ENCODE results near the gene APOO. TPM values are rescaled to one million over a fixed set of nuclear protein-coding genes. Genes with fewer than 3 reads are reported as not detected.

APOO gene
- total RNA-seq, 1 donor from 2014 or later = 34.6 TPM

DNA sequence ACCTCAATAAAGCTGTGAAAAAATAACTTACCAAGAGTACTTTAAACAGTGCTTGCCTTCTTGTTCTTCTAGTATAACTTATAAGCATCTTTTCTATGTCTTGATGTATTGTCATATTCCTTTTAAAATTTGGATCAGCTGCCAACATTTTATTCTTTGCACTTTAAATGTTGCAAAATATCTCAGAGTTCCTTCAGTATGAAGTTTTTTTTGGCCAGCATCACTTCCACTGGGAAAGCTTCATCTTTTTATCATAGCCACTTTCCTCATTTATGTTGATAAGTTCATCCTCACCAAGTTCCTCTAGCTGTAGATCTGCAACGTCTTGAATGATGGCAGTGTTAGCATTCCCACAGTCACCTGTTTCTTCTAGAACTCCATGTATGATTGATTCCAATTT, 24.3 kb upstream of the APOO start:
- FAIRE-seq = no peak
- TF ChIP-seq, protein P1, sequence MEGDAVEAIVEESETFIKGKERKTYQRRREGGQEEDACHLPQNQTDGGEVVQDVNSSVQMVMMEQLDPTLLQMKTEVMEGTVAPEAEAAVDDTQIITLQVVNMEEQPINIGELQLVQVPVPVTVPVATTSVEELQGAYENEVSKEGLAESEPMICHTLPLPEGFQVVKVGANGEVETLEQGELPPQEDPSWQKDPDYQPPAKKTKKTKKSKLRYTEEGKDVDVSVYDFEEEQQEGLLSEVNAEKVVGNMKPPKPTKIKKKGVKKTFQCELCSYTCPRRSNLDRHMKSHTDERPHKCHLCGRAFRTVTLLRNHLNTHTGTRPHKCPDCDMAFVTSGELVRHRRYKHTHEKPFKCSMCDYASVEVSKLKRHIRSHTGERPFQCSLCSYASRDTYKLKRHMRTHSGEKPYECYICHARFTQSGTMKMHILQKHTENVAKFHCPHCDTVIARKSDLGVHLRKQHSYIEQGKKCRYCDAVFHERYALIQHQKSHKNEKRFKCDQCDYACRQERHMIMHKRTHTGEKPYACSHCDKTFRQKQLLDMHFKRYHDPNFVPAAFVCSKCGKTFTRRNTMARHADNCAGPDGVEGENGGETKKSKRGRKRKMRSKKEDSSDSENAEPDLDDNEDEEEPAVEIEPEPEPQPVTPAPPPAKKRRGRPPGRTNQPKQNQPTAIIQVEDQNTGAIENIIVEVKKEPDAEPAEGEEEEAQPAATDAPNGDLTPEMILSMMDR (IDR thresholded peaks at IDR 0.05; ENCODE audit: insufficient read depth, low read depth, low read length) = no peak
- TF ChIP-seq EZH2 (IDR thresholded peaks at IDR 0.05; ENCODE audit: insufficient read depth, low read length) = no peak
- no peak overlapping the region for H3K4me3 Mint-ChIP-seq (ENCODE audit: unreplicated experiment)
- Histone ChIP-seq H3K9me3 (ENCODE audit: insufficient read depth, low read depth, low read length) (no peaks in the 10 kb centered on the region), H3K4me1 (ENCODE audit: insufficient read depth, low read length) (no peaks in the 10 kb centered on the region), H3K9ac (ENCODE audit: low read length) (no peak overlapping the region), H3K27ac (ENCODE audit: low read depth, low read length) (no peak overlapping the region), H4K20me1 (ENCODE audit: insufficient read depth, low read length) (no peaks in the 10 kb centered on the region), H3K36me3 (ENCODE audit: insufficient read depth, low read length) (no peaks in the 10 kb centered on the region), H3K79me2 (ENCODE audit: insufficient read depth, low read length) (no peaks in the 10 kb centered on the region), H3K4me3 (ENCODE audit: insufficient read depth, low read depth, low read length) (no peak overlapping the region), H3K27me3 (ENCODE audit: insufficient read depth, low read length) (no peaks in the 10 kb centered on the region), H2AFZ (ENCODE audit: low read depth, low read length) (no peak overlapping the region), H3K4me2 (ENCODE audit: low read length) (no peak overlapping the region)
- no peaks in the 10 kb centered on the region for H3K27me3 Mint-ChIP-seq (ENCODE audit: low read depth, unreplicated experiment)
- DNase-seq (ENCODE audit: low read depth) = no peak
- peaks cover 3% of the 10 kb centered on the region for H3K9me3 Mint-ChIP-seq (ENCODE audit: unreplicated experiment)
- H3K27ac Mint-ChIP-seq (ENCODE audit: unreplicated experiment) = no peak overlapping the region
- H3K4me1 Mint-ChIP-seq (ENCODE audit: low read depth, unreplicated experiment) = peaks cover 4% of the 10 kb centered on the region
- H3K36me3 Mint-ChIP-seq (ENCODE audit: low read depth, unreplicated experiment) = no peaks in the 10 kb centered on the region

DNA sequence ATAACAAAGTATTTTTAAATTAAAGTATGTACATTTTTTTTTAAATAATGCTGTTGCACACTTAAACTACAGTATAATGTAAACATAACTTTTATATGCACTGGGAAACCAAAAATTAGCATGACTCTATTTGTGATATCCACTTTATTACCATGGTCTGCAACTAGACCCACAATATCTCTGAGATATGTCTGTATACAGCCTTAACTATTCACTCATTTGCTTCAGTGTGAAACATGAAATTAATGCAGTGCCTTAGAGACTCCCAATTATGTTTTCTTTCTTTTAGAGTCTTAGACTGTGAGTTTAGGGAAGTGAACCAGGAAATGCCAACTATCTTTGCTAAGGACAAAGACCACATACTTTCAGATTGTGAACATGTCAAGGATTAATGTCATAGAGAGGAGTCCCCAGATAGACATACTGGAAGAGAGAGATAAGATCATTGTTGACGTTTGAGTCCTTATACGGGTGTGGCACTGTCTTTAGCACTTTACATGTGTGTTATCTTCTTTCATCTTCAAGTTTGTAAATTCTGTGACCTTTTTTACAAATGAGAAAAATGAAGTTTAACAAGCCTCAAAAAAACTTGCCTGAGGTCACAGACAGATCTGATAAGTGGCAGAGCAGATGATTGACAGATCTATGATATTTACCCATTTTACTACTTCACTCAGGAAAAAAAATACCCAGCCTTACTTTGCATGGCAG, 23.3 kb upstream of the APOO start:
- H3K79me2 ChIP-seq (ENCODE audit: insufficient read depth, low read length) = no peaks in the 10 kb centered on the region
- Mint-ChIP-seq H3K4me1 (ENCODE audit: low read depth, unreplicated experiment) (peaks cover 4% of the 10 kb centered on the region), H3K36me3 (ENCODE audit: low read depth, unreplicated experiment) (no peaks in the 10 kb centered on the region), H3K27ac (ENCODE audit: unreplicated experiment) (no peak overlapping the region), H3K9me3 (ENCODE audit: unreplicated experiment) (peaks cover 3% of the 10 kb centered on the region), H3K27me3 (ENCODE audit: low read depth, unreplicated experiment) (no peaks in the 10 kb centered on the region), H3K4me3 (ENCODE audit: unreplicated experiment) (no peak overlapping the region)
- DNase-seq (ENCODE audit: low read depth) (no peak), FAIRE-seq (no peak)
- no peak overlapping the region for H3K4me3 ChIP-seq (ENCODE audit: insufficient read depth, low read depth, low read length)
- no peak overlapping the region for H3K27ac ChIP-seq (ENCODE audit: low read depth, low read length)
- H3K4me1 ChIP-seq (ENCODE audit: insufficient read depth, low read length) = no peaks in the 10 kb centered on the region
- no peaks in the 10 kb centered on the region for H3K27me3 ChIP-seq (ENCODE audit: insufficient read depth, low read length)
- H3K9me3 ChIP-seq (ENCODE audit: insufficient read depth, low read depth, low read length) = no peaks in the 10 kb centered on the region
- no peak overlapping the region for H2AFZ ChIP-seq (ENCODE audit: low read depth, low read length)
- H4K20me1 ChIP-seq (ENCODE audit: insufficient read depth, low read length) = no peaks in the 10 kb centered on the region
- TF ChIP-seq EZH2 (IDR thresholded peaks at IDR 0.05; ENCODE audit: insufficient read depth, low read length) = no peak
- TF ChIP-seq, protein P1 (IDR thresholded peaks at IDR 0.05; ENCODE audit: insufficient read depth, low read depth, low read length) = no peak
- H3K4me2 ChIP-seq (ENCODE audit: low read length) = no peak overlapping the region
- H3K36me3 ChIP-seq (ENCODE audit: insufficient read depth, low read length) = no peaks in the 10 kb centered on the region
- no peak overlapping the region for H3K9ac ChIP-seq (ENCODE audit: low read length)

DNA sequence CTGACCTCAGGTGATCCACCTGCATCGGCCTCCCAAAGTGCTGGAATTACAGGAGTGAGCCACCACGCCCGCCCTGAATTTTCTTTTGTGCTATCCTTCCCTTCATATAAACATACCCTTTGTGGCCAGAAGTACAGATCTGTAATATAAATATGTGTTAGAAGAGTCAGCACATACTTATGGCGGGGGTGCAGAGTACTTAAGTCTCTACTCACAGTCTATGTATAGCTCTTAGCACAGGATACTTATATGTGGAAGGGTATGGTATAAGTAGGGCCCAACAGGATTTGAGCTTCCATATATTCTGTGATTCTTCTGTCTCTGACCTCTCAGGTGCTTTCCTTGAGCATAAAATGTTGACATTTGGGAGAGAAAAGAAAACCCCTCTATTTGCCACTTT, 18.3 kb upstream of the APOO start:
- no peaks in the 10 kb centered on the region for H3K9me3 ChIP-seq (ENCODE audit: insufficient read depth, low read depth, low read length)
- no peaks in the 10 kb centered on the region for H3K79me2 ChIP-seq (ENCODE audit: insufficient read depth, low read length)
- no peaks in the 10 kb centered on the region for H3K9me3 Mint-ChIP-seq (ENCODE audit: unreplicated experiment)
- no peak overlapping the region for H2AFZ ChIP-seq (ENCODE audit: low read depth, low read length)
- no peaks in the 10 kb centered on the region for H3K27me3 Mint-ChIP-seq (ENCODE audit: low read depth, unreplicated experiment)
- H4K20me1 ChIP-seq (ENCODE audit: insufficient read depth, low read length) = no peaks in the 10 kb centered on the region
- FAIRE-seq (no peak), DNase-seq (ENCODE audit: low read depth) (no peak)
- no peak overlapping the region for H3K4me3 Mint-ChIP-seq (ENCODE audit: unreplicated experiment)
- TF ChIP-seq EZH2 (IDR thresholded peaks at IDR 0.05; ENCODE audit: insufficient read depth, low read length) = no peak
- H3K4me3 ChIP-seq (ENCODE audit: insufficient read depth, low read depth, low read length) = no peak overlapping the region
- no peak overlapping the region for H3K9ac ChIP-seq (ENCODE audit: low read length)
- H3K4me1 ChIP-seq (ENCODE audit: insufficient read depth, low read length) = no peaks in the 10 kb centered on the region
- H3K27me3 ChIP-seq (ENCODE audit: insufficient read depth, low read length) = no peaks in the 10 kb centered on the region
- peaks cover under 1% of the 10 kb centered on the region for H3K4me1 Mint-ChIP-seq (ENCODE audit: low read depth, unreplicated experiment)
- H3K36me3 ChIP-seq (ENCODE audit: insufficient read depth, low read length) = no peaks in the 10 kb centered on the region
- H3K27ac ChIP-seq (ENCODE audit: low read depth, low read length) = no peak overlapping the region
- H3K36me3 Mint-ChIP-seq (ENCODE audit: low read depth, unreplicated experiment) = no peaks in the 10 kb centered on the region
- no peak overlapping the region for H3K27ac Mint-ChIP-seq (ENCODE audit: unreplicated experiment)
- H3K4me2 ChIP-seq (ENCODE audit: low read length) = no peak overlapping the region
